NT2/D1 (cell line): ENCODE measurements around the gene DPH3.

Source experiments
- DNase-seq: peaks from one replicate; pipeline ENCODE4 v3.0.0-alpha.2; 2011; ENCODE audit warnings: low read depth, low spot score
- H3K27me3 ChIP-seq: 2 replicates; pipeline ENCODE4 v1.6.0; 2011; ENCODE audit warnings: mild to moderate bottlenecking; ENCODE audit not compliant: insufficient read length, insufficient read depth
- H3K36me3 ChIP-seq: 2 replicates; pipeline ENCODE4 v1.6.1; 2011; ENCODE audit warnings: mild to moderate bottlenecking, low read length, mixed read lengths; ENCODE audit not compliant: insufficient read depth, insufficient read length
- H3K4me1 ChIP-seq: 2 replicates; pipeline ENCODE4 v1.5.1; 2011; ENCODE audit not compliant: insufficient read depth, insufficient read length
- H3K4me3 ChIP-seq: 2 replicates; pipeline ENCODE4 v1.5.1; 2011; ENCODE audit warnings: low read depth; ENCODE audit not compliant: insufficient read length
- H3K9ac ChIP-seq: 2 replicates; pipeline ENCODE4 v1.6.0; 2011; ENCODE audit warnings: low read depth; ENCODE audit not compliant: insufficient read length
- H3K9me3 ChIP-seq: 2 replicates; pipeline ENCODE4 v1.5.1; 2011; ENCODE audit warnings: mild to moderate bottlenecking, low read length; ENCODE audit not compliant: insufficient read depth
- SUZ12 ChIP-seq: IDR thresholded peaks from 2 replicates; pipeline ENCODE4 v1.6.1; 2011; ENCODE audit not compliant: insufficient read length, insufficient read depth; ENCODE audit errors: extremely low read depth
- YY1 ChIP-seq: IDR thresholded peaks from 2 replicates; pipeline ENCODE4 v1.6.1; 2011; ENCODE audit not compliant: insufficient read length, insufficient read depth
- ZNF274 ChIP-seq: IDR thresholded peaks from 2 replicates; pipeline ENCODE4 v1.6.1; 2011; ENCODE audit warnings: mild to moderate bottlenecking, low read depth, low read length

The DPH3 gene

DNA sequence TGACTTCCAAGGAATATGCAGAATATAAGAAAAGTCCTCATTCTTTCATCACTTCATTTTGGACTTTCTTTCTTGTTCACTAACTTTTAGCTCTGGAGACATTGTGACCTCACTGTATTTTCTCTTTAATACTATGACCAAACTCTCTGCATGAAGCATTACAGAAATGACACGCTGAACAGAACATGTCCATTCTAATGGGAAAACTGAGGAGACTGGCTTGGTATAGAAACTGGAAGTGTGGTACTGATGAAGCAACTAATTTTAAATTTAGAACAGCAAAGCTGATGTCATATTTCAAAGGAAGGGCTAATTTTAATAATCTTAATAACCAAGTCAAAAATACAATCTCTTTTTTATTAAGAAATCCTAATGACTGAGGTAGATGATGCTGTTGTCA, 4.7 kb downstream of the DPH3 start:
- no peak for TF ChIP-seq SUZ12
- H3K4me3 ChIP-seq = no peak overlapping the region
- H3K9me3 ChIP-seq = no peaks in the 10 kb centered on the region
- no peak for DNase-seq
- H3K4me1 ChIP-seq = no peaks in the 10 kb centered on the region
- peaks cover 51% of the 10 kb centered on the region for H3K36me3 ChIP-seq
- no peak overlapping the region for H3K9ac ChIP-seq
- H3K27me3 ChIP-seq = no peaks in the 10 kb centered on the region

DNA sequence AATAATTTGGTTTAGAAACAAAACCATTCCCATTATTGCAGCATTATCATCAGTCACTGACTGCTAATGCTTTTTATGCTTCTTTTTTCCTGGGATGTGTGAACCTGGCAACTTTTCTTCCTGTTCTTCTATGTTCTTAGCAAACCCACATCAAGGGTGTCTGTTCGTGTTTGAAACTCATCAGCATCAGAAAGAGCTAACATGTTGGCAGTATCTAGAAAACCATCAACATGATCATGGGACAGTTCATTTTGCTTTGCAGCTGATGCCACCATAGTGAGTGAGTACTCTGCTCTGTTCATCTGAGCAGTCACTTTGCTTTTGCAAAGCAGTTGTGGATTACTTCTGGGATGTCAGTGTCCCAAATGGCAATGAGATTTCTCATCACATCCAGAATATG, 5.9 kb downstream of the DPH3 start:
- no peak for TF ChIP-seq YY1
- TF ChIP-seq ZNF274 = no peak
- no peak for TF ChIP-seq SUZ12
- Histone ChIP-seq H3K27me3 (no peaks in the 10 kb centered on the region), H3K36me3 (peaks cover 51% of the 10 kb centered on the region), H3K9ac (no peak overlapping the region), H3K9me3 (no peaks in the 10 kb centered on the region), H3K4me3 (no peak overlapping the region), H3K4me1 (no peaks in the 10 kb centered on the region)
- no peak for DNase-seq

DNA sequence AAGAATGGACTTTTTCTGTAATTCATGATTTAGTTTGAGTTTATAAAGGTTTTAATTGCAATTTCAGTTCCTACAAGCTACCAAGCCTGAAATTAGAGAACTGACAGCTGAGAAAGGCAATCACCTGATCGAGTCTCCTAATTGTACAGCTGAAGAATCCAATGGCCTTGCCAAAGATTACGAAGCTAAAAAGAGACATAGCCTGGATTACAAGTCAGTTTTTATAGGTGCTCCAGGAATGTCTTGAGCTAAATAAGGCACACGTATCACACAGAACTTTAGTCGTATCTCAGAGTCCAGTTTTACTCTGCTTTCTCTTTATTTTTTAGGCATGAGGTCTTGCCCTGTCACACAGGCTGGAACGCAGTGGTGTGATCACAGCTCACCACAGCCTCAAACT, 6.6 kb downstream of the DPH3 start:
- Histone ChIP-seq H3K9ac (no peak overlapping the region), H3K27me3 (no peaks in the 10 kb centered on the region), H3K4me1 (no peaks in the 10 kb centered on the region), H3K4me3 (no peak overlapping the region), H3K36me3 (peaks cover 49% of the 10 kb centered on the region), H3K9me3 (no peaks in the 10 kb centered on the region)
- DNase-seq = no peak
- TF ChIP-seq YY1 (no peak), ZNF274 (no peak), SUZ12 (no peak)

DNA sequence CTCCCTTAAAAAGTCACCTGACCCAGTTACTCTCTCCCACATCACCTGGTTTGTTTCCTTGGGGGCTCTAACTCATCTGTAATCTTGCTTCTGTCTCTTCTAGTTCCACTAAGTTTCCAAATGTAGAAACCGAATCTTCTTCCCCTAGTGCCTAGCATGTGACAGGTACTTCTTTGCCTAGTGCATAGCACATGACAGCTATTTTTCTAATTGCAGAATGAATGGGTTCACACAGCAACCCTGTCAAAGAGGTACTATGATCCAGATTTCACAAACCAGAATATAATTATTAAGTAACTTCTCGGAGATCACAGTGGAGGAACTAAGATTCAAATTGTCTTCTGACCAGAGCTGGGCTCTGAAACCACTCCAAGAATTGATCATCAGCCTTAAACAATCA, 7.4 kb downstream of the DPH3 start:
- H3K27me3 ChIP-seq = no peaks in the 10 kb centered on the region
- no peak for DNase-seq
- no peak overlapping the region for H3K4me3 ChIP-seq
- no peak for TF ChIP-seq SUZ12
- TF ChIP-seq ZNF274 = no peak
- no peak for TF ChIP-seq YY1
- peaks cover 41% of the 10 kb centered on the region for H3K36me3 ChIP-seq
- H3K4me1 ChIP-seq = no peaks in the 10 kb centered on the region
- no peaks in the 10 kb centered on the region for H3K9me3 ChIP-seq
- H3K9ac ChIP-seq = no peak overlapping the region

DNA sequence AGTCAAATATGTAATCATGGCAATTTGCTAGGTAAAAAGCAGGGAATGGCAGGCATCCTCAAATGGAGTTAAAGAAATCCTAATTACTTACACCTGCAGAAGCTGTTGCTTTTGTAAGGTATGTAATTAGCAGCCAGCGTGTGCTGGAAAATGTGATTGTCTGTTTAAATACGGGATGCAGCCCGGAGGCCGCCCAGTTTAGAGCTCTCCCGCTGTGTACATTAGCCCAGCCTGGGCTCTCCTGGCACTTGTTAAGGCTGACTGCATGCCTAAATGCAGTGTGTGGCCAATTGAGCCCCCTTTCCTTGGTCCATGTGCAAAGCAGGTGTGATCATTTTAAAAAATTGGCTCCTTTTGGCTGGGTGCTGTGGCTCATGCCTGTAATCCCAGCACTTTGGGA, 9.0 kb downstream of the DPH3 start:
- peaks cover 26% of the 10 kb centered on the region for H3K36me3 ChIP-seq
- no peak for TF ChIP-seq SUZ12
- TF ChIP-seq ZNF274 = no peak
- TF ChIP-seq YY1 = no peak
- DNase-seq = no peak
- H3K9me3 ChIP-seq = no peaks in the 10 kb centered on the region
- H3K9ac ChIP-seq = no peak overlapping the region
- H3K4me1 ChIP-seq = no peaks in the 10 kb centered on the region
- no peak overlapping the region for H3K4me3 ChIP-seq
- H3K27me3 ChIP-seq = no peaks in the 10 kb centered on the region

DNA sequence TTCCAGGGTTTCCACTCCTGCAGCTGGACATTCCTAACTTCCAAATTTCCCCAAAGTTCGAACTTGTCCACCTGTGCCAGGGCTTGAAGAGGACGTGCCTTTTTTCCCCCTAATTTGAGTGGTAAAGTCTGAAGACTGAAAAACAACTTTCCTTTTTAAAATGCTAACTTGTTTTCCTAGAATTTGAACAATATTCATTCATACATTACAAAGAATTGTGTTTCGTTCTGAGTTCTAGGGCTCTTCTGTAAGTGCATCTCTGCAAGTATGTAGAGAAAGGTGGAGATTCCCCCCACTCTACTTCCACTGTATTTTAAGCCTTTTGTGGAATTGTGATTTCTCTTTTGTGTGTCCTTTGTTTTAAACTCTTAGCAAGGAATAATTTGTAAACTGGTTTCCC, 9.4 kb downstream of the DPH3 start:
- DNase-seq = no peak
- TF ChIP-seq ZNF274 = no peak
- TF ChIP-seq YY1 = no peak
- TF ChIP-seq SUZ12 = no peak
- H3K9me3 ChIP-seq = no peaks in the 10 kb centered on the region
- no peaks in the 10 kb centered on the region for H3K4me1 ChIP-seq
- peaks cover 22% of the 10 kb centered on the region for H3K36me3 ChIP-seq
- no peak overlapping the region for H3K4me3 ChIP-seq
- H3K9ac ChIP-seq = no peak overlapping the region
- no peaks in the 10 kb centered on the region for H3K27me3 ChIP-seq

DNA sequence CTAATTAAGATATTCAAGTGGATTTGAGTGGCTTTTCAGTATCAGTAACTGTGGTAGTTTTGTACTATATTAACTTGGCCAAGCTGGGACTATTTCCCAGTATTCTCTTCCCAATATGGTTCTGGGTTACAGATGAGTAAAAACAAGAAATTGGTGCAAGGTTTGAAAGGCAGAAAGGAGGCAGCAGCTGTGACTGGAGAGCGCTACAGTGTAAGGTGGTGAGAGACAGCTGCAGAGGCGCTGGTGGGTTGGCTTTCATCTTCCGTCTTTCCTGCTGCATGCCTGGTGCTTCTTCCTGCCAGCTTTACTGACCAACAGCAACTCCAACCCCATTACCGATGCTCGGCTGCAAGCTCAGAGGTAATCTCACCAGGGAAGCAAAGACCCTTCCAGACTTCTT, 9.8 kb downstream of the DPH3 start:
- Histone ChIP-seq H3K36me3 (peaks cover 18% of the 10 kb centered on the region), H3K4me1 (no peaks in the 10 kb centered on the region), H3K9me3 (no peaks in the 10 kb centered on the region), H3K9ac (no peak overlapping the region), H3K27me3 (no peaks in the 10 kb centered on the region), H3K4me3 (no peak overlapping the region)
- TF ChIP-seq SUZ12 = no peak
- TF ChIP-seq YY1 = no peak
- TF ChIP-seq ZNF274 = no peak
- DNase-seq = no peak

DNA sequence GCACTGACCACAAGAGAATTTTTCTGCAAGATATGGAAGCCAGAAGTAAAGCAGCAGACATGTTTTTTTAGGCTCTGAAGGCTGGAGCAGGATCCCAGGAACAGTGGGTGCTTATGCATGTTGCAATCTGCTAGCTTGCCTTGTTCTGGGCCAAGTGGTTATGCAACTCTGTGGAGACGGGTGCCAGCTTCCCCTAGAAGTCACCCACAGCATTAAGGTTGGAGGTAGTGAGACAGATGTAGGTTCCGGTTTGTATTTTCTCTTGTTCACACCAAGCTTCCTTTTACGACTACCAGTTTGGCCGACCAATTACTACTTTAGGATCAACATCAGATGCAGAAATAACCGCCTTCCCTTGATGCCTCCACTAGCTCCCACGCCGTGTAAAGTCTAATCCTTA, 11.1 kb downstream of the DPH3 start:
- Histone ChIP-seq H3K4me3 (no peak overlapping the region), H3K9me3 (no peaks in the 10 kb centered on the region), H3K9ac (no peak overlapping the region), H3K36me3 (peaks cover 5% of the 10 kb centered on the region), H3K4me1 (no peaks in the 10 kb centered on the region), H3K27me3 (no peaks in the 10 kb centered on the region)
- TF ChIP-seq YY1 = no peak
- TF ChIP-seq SUZ12 = no peak
- TF ChIP-seq ZNF274 = no peak
- no peak for DNase-seq
